Keratinocyte (primary cell): ENCODE data around the gene CHD2.

Experiments
- CTCF ChIP-seq, 3 experiments: IDR thresholded peaks in 1 of 3; conservative IDR thresholded peaks in 1 of 3; optimal IDR thresholded peaks in 1 of 3; 2 replicates in 2 of 3; 3 replicates in 1 of 3; pipeline versions ENCODE3 to v1.5.1; 2011; ENCODE audit warnings: low read length in 3 of 3, mild to moderate bottlenecking in 3 of 3, moderate library complexity in 2 of 3, control low read depth in 1 of 3, inconsistent platforms in 1 of 3; ENCODE audit not compliant: insufficient read depth in 2 of 3; ENCODE audit errors: extremely low read depth in 1 of 3
- EZH2 ChIP-seq: IDR thresholded peaks from one replicate; pipeline ENCODE4 v1.6.1; 2012; ENCODE audit warnings: inconsistent platforms, mild to moderate bottlenecking, low read length, moderate library complexity

DNA sequence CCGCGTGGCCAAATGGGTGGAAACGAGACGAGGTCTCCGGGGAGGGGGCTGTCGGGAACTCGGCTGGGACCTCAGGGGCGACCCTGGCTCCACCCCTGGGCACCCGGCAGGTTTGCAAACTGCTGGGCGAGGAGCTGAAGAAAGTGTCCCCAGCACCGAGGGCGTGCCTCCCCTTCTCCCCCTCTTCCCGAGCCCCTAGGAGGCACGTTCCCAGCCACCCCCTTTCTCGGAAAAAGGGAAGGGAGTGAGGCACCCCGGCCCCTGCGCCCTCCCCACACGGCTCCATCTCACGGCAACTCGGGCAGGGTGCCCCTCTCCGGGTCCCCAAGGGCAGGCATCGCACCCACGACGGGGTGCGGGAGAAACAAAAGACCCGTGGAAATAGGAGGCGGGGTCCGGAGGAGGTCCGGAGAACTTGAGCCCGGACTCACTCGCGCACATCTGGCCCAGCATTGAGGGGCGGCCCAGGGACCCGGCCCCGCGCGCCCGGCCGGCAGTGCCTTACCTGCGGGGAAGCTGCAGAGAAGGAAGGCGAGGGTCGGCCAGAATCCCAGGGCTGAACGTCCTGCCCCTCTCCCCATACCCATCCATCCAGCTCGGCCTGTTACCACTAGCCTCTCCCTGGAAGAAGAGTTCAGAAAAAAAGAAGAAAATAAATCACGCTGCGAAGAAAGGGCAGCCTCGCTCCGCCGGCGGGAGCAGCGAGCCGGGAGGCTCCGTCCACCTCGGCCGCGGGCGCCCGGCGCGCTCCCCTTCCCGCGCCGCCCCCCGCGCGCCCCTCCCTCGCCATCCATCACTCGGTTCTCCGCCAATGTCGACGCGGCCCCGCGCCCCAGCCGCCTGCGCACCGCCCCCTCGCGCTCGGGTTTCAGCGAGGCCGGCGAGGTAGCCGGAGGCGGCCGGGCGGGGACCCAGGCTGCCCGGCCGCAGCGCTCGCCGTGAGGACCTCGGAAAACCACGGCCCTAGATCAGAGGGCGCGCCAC, 172.6 kb downstream of the CHD2 start:
- no peak for TF ChIP-seq CTCF (optimal IDR thresholded peaks at IDR 0.05 in 1 of 3, IDR thresholded peaks at IDR 0.05 in 1 of 3, conservative IDR thresholded peaks at IDR 0.05 in 1 of 3; ENCODE audit: extremely low read depth in 1 of 3, insufficient read depth in 2 of 3, low read length in 3 of 3)
- TF ChIP-seq EZH2, result no peak
